Measurements from ENCODE around the gene OLFML2B.

The OLFML2B gene

DNA sequence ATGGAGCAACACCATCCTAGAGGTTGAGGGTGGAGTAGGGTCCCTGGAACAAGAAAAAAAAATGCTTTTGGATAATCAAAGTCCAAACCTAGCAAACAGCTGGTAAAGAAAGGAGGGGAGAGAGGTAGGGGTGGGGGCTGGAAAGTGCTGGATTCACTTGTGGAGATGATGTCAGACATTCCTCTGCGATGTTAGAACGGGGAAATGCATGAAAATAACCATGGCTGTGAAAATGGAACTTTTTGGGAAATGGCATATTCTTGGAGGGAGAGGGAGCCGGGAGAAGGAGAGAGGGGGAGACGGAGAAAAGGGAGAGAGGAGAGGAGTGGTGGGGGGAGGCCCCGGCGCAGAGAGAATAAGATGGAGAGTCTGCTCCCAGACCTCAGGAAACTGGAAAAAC, 53.6 kb downstream of the OLFML2B start:
- no peak overlapping the region for H3K4me3 ChIP-seq (ENCODE audit: low read depth, low read length)
- no peak for DNase-seq (ENCODE audit: low read depth)
- TF ChIP-seq CTCF (IDR thresholded peaks at IDR 0.05; ENCODE audit: low read depth, low read length, missing control alignments), result no peak
- in situ Hi-C loops (cut with HindIII; ENCODE audit: low sequenced_read_pairs), result no loop called here

- no peak for DNase-seq (ENCODE audit: low read depth)
- TF ChIP-seq CTCF (IDR thresholded peaks at IDR 0.05; ENCODE audit: low read depth, low read length, missing control alignments), result no peak
- H3K4me3 ChIP-seq (ENCODE audit: low read depth, low read length), result no peak overlapping the region
- in situ Hi-C loops (cut with HindIII; ENCODE audit: low sequenced_read_pairs), result no loop called here
Observed at GRCh38 chr1:161966067-161966466, 57.6 kb downstream of the OLFML2B start.

DNA sequence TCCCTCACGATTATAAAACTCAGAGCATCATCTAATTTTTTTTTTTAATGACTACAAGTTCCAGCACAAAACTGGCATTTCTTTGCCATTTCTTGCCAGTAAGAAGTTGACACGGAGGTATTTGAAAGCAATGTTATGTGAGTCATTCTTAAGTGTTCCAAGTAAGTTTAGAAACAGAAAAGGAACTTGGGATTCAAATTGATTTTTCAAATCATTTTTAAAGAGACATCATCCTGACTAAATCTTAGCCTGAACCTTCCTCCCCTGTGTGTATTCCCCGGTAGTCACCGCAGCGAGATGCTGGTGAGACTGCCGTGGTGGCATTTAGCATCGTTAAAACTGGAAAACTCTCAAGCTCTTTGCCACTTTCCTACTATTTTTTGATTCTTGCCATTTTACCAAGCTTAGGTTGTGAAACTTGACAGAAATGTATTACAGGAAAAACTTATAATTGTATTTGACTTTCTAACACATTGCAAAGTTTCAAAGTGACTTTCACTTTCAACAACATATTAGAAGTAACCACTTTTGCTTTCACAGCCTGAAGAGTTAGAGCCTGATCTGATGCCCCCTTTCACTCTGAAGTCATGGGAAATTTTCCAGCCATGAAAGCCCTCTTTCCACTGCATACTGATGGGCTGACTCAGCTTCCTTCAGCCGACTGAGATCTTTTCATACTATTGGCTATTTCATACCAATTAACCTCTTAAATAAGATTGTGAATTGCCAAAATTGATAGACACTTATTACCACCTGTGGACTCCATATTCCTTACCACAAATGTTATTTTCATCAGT, 61.4 kb downstream of the OLFML2B start:
- peak overlapping the region; percentile 30 for H3K4me3 ChIP-seq (ENCODE audit: low read depth, low read length)
- no peak for TF ChIP-seq CTCF (IDR thresholded peaks at IDR 0.05; ENCODE audit: low read depth, low read length, missing control alignments)
- DNase-seq (ENCODE audit: low read depth), result peak; percentile 84
- in situ Hi-C loops (cut with HindIII; ENCODE audit: low sequenced_read_pairs), result no loop called here

DNA sequence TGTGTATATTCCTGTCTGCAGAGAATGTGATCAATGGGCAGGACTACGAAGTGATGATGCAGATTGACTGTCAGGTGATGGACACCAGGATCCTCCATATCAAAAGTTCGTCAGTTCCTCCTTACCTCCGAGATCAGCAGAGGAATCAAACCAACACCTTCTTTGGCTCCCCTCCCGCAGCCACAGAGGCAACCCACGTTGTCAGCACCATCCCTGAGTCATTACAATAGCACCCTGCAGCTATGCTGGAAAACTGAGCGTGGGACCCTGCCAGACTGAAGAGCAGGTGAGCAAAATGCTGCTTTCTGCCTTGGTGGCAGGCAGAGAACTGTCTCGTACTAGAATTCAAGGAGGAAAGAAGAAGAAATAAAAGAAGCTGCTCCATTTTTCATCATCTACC, 65.2 kb downstream of the OLFML2B start:
- no peak for TF ChIP-seq CTCF (IDR thresholded peaks at IDR 0.05; ENCODE audit: low read depth, low read length, missing control alignments)
- in situ Hi-C loops (cut with HindIII; ENCODE audit: low sequenced_read_pairs), result no loop called here
- H3K4me3 ChIP-seq (ENCODE audit: low read depth, low read length), result no peak overlapping the region
- no peak for DNase-seq (ENCODE audit: low read depth)

- no peak for TF ChIP-seq CTCF (IDR thresholded peaks at IDR 0.05; ENCODE audit: low read depth, low read length, missing control alignments)
- DNase-seq (ENCODE audit: low read depth), result no peak
- no peak overlapping the region for H3K4me3 ChIP-seq (ENCODE audit: low read depth, low read length)
- in situ Hi-C loops (cut with HindIII; ENCODE audit: low sequenced_read_pairs), result no loop called here
Observed at GRCh38 chr1:161956930-161957329, 66.7 kb downstream of the OLFML2B start.

DNA sequence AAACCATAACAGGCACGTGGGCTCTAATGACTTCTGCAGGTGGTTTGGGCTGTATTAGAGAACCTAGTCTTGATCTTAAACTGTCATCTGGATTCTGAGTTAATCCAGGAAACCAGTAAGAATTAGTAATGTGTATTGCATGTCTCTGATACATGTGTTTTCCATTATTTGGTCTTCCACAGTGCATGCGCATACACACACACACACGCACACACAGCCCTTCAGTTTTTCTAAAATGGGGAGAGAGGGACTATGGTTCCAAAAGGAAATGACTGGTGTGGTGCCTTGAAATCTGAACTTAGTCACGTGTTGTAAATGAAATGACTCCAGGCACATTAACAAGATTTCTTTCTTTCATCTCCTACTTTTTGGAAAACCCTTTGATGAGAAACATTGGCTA, 67.6 kb downstream of the OLFML2B start:
- no peak for TF ChIP-seq CTCF (IDR thresholded peaks at IDR 0.05; ENCODE audit: low read depth, low read length, missing control alignments)
- in situ Hi-C loops (cut with HindIII; ENCODE audit: low sequenced_read_pairs), result no loop called here
- DNase-seq (ENCODE audit: low read depth), result no peak
- no peak overlapping the region for H3K4me3 ChIP-seq (ENCODE audit: low read depth, low read length)

Data from astrocyte of the cerebellum (primary cell).